ENCODE measurements around the gene SYS1.

GRCh38 chr20:45352729-45353128 is 10.2 kb upstream of the SYS1 start:
- TF ChIP-seq POLR2AphosphoS5 (IDR thresholded peaks at IDR 0.05) (no peak), CTCF (IDR thresholded peaks at IDR 0.05 in 8 of 11, conservative IDR thresholded peaks at IDR 0.05 in 3 of 11) (no peak)

Measured in spleen (tissue), 7 donors.